ENCODE data around the gene CDYL. TPM values are rescaled to one million over a fixed set of nuclear protein-coding genes. Genes with fewer than 3 reads are reported as not detected.

The CDYL gene
- total RNA-seq, 2 experiments from 2014 or later: 40.8 to 43.4 TPM

- H3K27me3 Mint-ChIP-seq: no peaks in the 10 kb centered on the region
- peaks cover 31% of the 10 kb centered on the region for H3K36me3 Mint-ChIP-seq
- no peak overlapping the region for H3K4me3 Mint-ChIP-seq
- ATAC-seq (no peak), DNase-seq (no peak)
- CTCF ChIA-PET: no interaction called here
- no peaks in the 10 kb centered on the region for H3K4me1 Mint-ChIP-seq
- H3K9me3 Mint-ChIP-seq (ENCODE audit: low read depth): no peaks in the 10 kb centered on the region
- no peak overlapping the region for H3K27ac Mint-ChIP-seq
These were observed 117.8 kb downstream of the CDYL start for GRCh38 chr6:4894049-4894448.

DNA sequence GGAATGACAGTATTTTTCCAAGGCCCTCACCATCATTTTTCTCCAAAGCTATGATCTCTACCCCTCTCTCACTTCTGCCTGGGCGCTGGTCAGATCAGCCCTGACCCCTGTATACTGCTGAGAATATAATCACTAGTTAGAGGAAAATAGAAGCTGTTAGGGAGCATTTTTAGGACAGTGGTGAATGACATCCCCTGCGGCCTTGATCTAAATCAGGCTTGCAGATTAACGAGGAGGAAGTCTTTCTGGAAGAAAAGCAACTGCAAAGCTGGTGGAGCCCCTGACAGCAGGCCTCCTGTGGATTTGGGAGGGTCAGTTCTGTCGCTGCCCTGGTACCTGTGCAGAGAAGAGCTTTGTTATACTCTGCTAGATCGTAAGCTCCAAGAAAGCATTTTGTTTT, 119.8 kb downstream of the CDYL start:
- CTCF ChIA-PET: interaction anchor here (1.4 kb wide), 1 partner anchor 12 kb away, joined by 4 read pairs; no protein-coding TSS in a partner anchor
- Mint-ChIP-seq H3K4me3 (no peak overlapping the region), H3K27ac (no peak overlapping the region), H3K9me3 (ENCODE audit: low read depth) (no peaks in the 10 kb centered on the region), H3K27me3 (no peaks in the 10 kb centered on the region), H3K36me3 (peaks cover 34% of the 10 kb centered on the region), H3K4me1 (no peaks in the 10 kb centered on the region)
- ATAC-seq (no peak), DNase-seq (no peak)

DNA sequence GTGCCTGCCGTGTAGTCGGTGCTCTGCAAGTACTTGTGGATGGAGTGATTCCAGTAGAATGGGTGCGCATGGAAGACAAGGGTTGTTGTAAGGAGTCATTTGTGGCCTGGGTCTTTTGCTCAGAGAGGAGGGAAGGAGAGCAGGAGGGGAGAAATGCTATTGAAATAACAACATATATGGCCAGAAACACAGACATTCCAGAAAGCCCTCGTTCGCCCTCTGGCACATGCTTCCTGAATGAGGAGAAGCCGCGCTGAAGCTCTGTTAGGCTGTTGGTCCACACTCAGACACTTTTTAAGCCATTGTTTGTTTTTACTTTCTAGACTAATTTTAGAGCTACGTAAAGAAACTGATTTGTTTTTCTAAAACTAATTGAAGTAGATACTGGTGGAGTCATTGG, 120.2 kb downstream of the CDYL start:
- no peak for DNase-seq
- ATAC-seq: no peak
- no peak overlapping the region for H3K27ac Mint-ChIP-seq
- H3K9me3 Mint-ChIP-seq (ENCODE audit: low read depth): no peaks in the 10 kb centered on the region
- peaks cover 34% of the 10 kb centered on the region for H3K36me3 Mint-ChIP-seq
- H3K4me3 Mint-ChIP-seq: no peak overlapping the region
- H3K27me3 Mint-ChIP-seq: no peaks in the 10 kb centered on the region
- CTCF ChIA-PET: interaction anchor here (1.4 kb wide), 1 partner anchor 11 kb away, joined by 4 read pairs; no protein-coding TSS in a partner anchor
- H3K4me1 Mint-ChIP-seq: peaks cover 2% of the 10 kb centered on the region

DNA sequence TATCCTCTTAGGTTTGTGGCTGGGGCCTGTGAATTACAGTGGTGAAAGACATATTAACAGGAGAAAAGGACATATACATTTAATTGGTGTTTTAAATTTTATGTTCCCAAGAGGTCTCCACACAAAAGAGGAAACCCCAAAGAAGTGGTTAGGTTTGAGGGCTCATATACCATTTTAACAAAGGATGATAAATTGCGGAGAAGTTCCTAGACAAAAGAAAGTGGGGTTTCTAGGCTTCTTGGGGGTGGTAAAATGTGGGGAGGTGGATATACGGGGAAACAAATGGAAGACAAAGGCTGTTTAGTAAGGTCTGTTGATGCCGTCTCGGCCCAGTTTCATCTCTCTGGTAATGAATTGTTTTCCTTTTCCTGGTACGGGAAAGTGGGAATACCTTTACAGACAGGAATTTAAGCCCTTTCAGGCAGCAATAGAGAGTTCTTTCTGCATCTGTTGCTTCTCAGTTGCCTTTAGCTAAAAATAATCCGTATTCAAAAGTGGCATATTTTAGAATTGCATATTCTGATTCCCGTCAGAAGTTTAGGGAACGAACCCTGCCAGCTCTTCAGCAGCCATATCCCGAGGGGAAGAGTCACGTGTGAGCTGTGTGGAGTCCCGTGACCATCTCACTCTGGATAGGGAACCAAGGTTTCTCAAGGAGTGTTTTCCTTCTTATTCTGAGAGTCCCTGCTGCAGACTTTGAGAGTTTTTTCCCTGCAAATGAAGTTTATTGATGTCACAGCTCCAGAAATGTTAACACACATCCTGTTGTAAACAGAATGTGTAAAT, 123.2 kb downstream of the CDYL start:
- H3K36me3 Mint-ChIP-seq: peaks cover 27% of the 10 kb centered on the region
- ATAC-seq: no peak
- H3K9me3 Mint-ChIP-seq (ENCODE audit: low read depth): no peaks in the 10 kb centered on the region
- no peak for DNase-seq
- CTCF ChIA-PET: interaction anchor here (0.6 kb wide), 1 partner anchor 967 kb away, joined by 3 read pairs; no protein-coding TSS in a partner anchor
- H3K27ac Mint-ChIP-seq: no peak overlapping the region
- H3K4me1 Mint-ChIP-seq: peaks cover 4% of the 10 kb centered on the region
- no peaks in the 10 kb centered on the region for H3K27me3 Mint-ChIP-seq
- H3K4me3 Mint-ChIP-seq: no peak overlapping the region

- Mint-ChIP-seq H3K9me3 (ENCODE audit: low read depth) (no peaks in the 10 kb centered on the region), H3K4me1 (peaks cover 13% of the 10 kb centered on the region), H3K27me3 (no peaks in the 10 kb centered on the region), H3K4me3 (no peak overlapping the region), H3K36me3 (peaks cover 17% of the 10 kb centered on the region), H3K27ac (no peak overlapping the region)
- DNase-seq (no peak), ATAC-seq (no peak)
- CTCF ChIA-PET: interaction anchor here (0.5 kb wide), 1 partner anchor 1790 kb away, joined by 3 read pairs; no protein-coding TSS in a partner anchor
These were observed 125.3 kb downstream of the CDYL start for GRCh38 chr6:4901386-4902061.

DNA sequence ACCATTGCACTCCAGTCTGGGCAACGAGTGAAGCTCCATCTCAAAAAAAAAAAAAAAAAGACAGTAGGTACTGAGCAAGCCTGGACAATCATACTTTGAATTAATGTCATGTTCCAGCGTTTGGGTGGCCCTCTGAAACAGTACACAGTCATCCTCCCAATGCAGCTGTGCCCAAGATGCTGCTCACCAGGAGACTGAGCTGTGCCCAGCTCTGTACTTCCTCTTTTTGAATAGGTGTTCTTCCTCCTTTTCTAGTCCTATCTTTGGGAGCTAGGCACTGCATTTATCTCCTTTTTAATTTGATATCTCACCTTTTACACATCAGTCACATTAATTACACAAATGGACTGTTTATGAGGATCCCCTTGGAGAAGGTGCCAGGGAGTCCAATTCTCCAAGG, 126.2 kb downstream of the CDYL start:
- H3K4me1 Mint-ChIP-seq: peaks cover 22% of the 10 kb centered on the region
- H3K4me3 Mint-ChIP-seq: no peak overlapping the region
- no peaks in the 10 kb centered on the region for H3K27me3 Mint-ChIP-seq
- H3K9me3 Mint-ChIP-seq (ENCODE audit: low read depth): no peaks in the 10 kb centered on the region
- peaks cover 13% of the 10 kb centered on the region for H3K36me3 Mint-ChIP-seq
- CTCF ChIA-PET: no interaction called here
- H3K27ac Mint-ChIP-seq: no peak overlapping the region
- DNase-seq (no peak), ATAC-seq (no peak)

- peaks cover 10% of the 10 kb centered on the region for H3K36me3 Mint-ChIP-seq
- ATAC-seq: no peak
- no peaks in the 10 kb centered on the region for H3K9me3 Mint-ChIP-seq (ENCODE audit: low read depth)
- H3K27me3 Mint-ChIP-seq: no peaks in the 10 kb centered on the region
- CTCF ChIA-PET: no interaction called here
- no peak overlapping the region for H3K27ac Mint-ChIP-seq
- H3K4me1 Mint-ChIP-seq: peaks cover 29% of the 10 kb centered on the region
- no peak overlapping the region for H3K4me3 Mint-ChIP-seq
- DNase-seq: no peak
These were observed 126.9 kb downstream of the CDYL start for GRCh38 chr6:4903121-4903520.

- H3K9me3 Mint-ChIP-seq (ENCODE audit: low read depth): no peaks in the 10 kb centered on the region
- no peaks in the 10 kb centered on the region for H3K27me3 Mint-ChIP-seq
- H3K4me1 Mint-ChIP-seq: peaks cover 36% of the 10 kb centered on the region
- CTCF ChIA-PET: no interaction called here
- peaks cover 8% of the 10 kb centered on the region for H3K36me3 Mint-ChIP-seq
- no peak for DNase-seq
- H3K4me3 Mint-ChIP-seq: no peak overlapping the region
- no peak for ATAC-seq
- no peak overlapping the region for H3K27ac Mint-ChIP-seq
These were observed 127.7 kb downstream of the CDYL start for GRCh38 chr6:4903751-4904370.

GRCh38 chr6:4904461-4905025, 128.3 kb downstream of the CDYL start:
- CTCF ChIA-PET: no interaction called here
- H3K27ac Mint-ChIP-seq: no peak overlapping the region
- no peak for ATAC-seq
- H3K36me3 Mint-ChIP-seq: peaks cover 12% of the 10 kb centered on the region
- H3K9me3 Mint-ChIP-seq (ENCODE audit: low read depth): no peaks in the 10 kb centered on the region
- no peaks in the 10 kb centered on the region for H3K27me3 Mint-ChIP-seq
- peaks cover 38% of the 10 kb centered on the region for H3K4me1 Mint-ChIP-seq
- no peak for DNase-seq
- H3K4me3 Mint-ChIP-seq: no peak overlapping the region

DNA sequence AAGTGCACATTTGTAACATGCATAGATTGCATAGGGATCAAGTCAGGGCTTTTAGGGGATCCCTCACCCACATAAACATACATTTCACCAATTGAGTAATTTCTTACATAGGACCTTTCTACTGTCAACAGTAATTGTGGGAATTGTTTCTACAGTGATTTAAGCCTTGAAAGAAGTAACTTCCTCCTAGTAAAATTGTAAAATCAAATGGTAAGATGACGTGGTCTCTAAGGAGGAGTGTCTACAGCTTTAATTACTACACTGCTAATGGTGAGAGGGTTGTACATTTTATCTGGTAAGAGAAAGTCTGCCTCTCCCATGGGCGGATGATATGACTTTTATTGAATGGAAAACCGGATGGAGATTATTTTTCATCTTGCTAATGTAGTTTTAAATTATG, 129.6 kb downstream of the CDYL start:
- ATAC-seq (no peak), DNase-seq (no peak)
- CTCF ChIA-PET: interaction anchor here (1.3 to 1.4 kb wide), 2 partner anchors 22 to 53 kb away, joined by 3 read pairs; no protein-coding TSS in a partner anchor
- Mint-ChIP-seq H3K4me3 (peak overlapping the region; percentile 67), H3K4me1 (peaks cover 42% of the 10 kb centered on the region), H3K27ac (peak overlapping the region; percentile 88), H3K9me3 (ENCODE audit: low read depth) (no peaks in the 10 kb centered on the region), H3K27me3 (no peaks in the 10 kb centered on the region), H3K36me3 (peaks cover 15% of the 10 kb centered on the region)

- H3K4me3 Mint-ChIP-seq: peak overlapping the region; percentile 67
- ATAC-seq (peak; percentile 66), DNase-seq (no peak)
- no peaks in the 10 kb centered on the region for H3K9me3 Mint-ChIP-seq (ENCODE audit: low read depth)
- H3K27ac Mint-ChIP-seq: peak overlapping the region; percentile 88
- peaks cover 15% of the 10 kb centered on the region for H3K36me3 Mint-ChIP-seq
- H3K27me3 Mint-ChIP-seq: no peaks in the 10 kb centered on the region
- peaks cover 41% of the 10 kb centered on the region for H3K4me1 Mint-ChIP-seq
- CTCF ChIA-PET: interaction anchor here (0.6 to 1.4 kb wide), 7 partner anchors 10 to 1143 kb away, joined by 3 to 5 read pairs (median 3); no protein-coding TSS in a partner anchor
These were observed 130.4 kb downstream of the CDYL start for GRCh38 chr6:4906293-4907276.

- Mint-ChIP-seq H3K27ac (peak overlapping the region; percentile 88), H3K9me3 (ENCODE audit: low read depth) (no peaks in the 10 kb centered on the region), H3K36me3 (peaks cover 13% of the 10 kb centered on the region), H3K27me3 (no peaks in the 10 kb centered on the region), H3K4me3 (peak overlapping the region; percentile 67), H3K4me1 (peaks cover 41% of the 10 kb centered on the region)
- DNase-seq (peak; percentile 47), ATAC-seq (peak; percentile 46)
- CTCF ChIA-PET: interaction anchor here (1.0 to 1.4 kb wide), 4 partner anchors 11 to 33 kb away, joined by 3 to 5 read pairs (median 4); no protein-coding TSS in a partner anchor
These were observed 131.4 kb downstream of the CDYL start for GRCh38 chr6:4907602-4908001.

Measured in activated CD8-positive, alpha-beta memory T cell treated with anti-CD3 and anti-CD28 coated beads, Interleukin-2, amount 10 ng/mL, durations not matched to agents 7 days and 5 days (primary cell).